Measurements from ENCODE around the gene IFITM1.

- no peak for TF ChIP-seq EZH2 (IDR thresholded peaks at IDR 0.05; ENCODE audit: borderline replicate concordance, low read depth, low read length, severe bottlenecking)
- no peak for TF ChIP-seq CTCF (IDR thresholded peaks at IDR 0.05; ENCODE audit: borderline replicate concordance, extremely low read depth, low read length, poor library complexity, severe bottlenecking)
Observed at GRCh38 chr11:355581-356458, 42.0 kb downstream of the IFITM1 start.

All from DND-41 (cell line).